ENCODE measurements around the gene STK39.
"Not testable (repeated sequence)": the region's sequence is repeated elsewhere in the genome, so short reads cannot be mapped to it uniquely, and the experiment has no call there.

STK39 gene

DNA sequence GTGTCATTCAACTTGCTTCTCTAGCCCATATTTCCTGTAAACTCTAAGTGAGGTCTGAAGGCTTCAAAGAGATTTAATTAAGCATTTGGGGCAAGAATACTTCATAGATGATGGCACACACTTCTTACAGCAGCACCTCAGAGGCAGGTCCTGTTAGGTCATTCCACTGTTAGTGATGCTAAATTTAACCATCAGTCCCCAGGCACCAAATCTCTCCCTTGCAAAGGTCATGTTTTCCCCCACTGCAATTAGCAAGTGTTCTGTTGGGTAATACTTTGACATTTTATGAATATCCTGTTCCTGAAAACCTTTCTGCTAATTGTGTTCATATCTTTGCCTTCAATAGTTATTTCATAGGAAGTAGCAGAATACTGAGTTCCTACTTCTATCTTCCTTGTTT, 117.0 kb downstream of the STK39 start:
- no peak for DNase-seq

DNA sequence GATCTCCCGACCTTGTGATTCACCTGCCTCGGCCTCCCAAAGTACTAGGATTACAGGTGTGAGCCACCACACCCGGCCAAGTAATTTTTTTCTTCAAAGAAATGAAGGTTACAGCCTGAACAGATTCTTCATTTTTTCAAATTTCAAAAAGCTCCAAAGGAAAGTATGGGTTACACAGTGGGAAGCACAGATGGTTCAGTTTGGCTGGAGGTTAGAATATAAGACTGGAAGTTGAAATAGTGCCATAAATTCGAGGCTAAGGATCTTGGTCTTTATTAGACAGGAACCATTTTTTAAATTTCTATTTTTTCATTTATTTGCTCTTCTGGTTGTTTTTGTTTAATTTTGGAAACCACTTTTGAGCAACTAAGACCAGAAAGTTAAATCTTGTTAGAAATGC, 120.0 kb downstream of the STK39 start:
- no peak for DNase-seq

DNA sequence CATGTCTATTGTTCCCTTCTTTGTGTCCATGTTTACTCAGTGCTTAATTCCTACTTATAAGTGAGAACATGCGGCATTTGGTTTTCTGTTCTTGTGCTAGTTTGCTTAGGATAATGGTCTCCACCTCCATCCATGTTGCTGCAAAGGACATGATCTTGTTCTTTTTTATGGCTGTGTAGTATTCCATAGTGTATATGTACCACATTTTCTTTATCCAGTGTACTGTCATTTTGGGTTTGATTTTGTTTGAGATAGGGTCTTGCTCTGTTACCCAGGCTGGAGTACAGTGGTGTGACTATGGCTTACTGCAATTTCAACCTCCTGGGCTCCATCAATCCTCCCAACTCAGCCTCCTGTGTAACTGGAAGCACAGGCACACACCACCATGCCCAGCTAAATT, 125.2 kb downstream of the STK39 start:
- DNase-seq, result not testable (repeated sequence)

DNA sequence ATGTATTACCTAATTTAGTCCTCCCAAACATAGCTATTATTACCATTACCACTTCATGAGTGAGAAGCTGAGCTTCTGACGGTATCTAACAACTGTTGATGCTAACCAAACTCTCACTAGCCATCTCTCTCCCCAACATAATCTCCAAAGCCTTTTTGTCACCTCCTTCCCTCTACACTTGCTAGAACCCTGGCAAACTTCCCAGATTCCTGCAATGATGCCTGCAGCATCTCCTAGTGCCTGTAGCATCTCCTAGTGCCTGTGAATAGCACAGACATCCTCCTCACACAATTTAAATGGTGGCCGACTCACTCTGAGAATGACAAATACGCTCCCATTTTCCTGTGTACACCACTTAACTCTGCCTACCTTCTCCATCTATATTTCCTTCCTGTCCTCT, 126.7 kb downstream of the STK39 start:
- DNase-seq, result no peak

DNA sequence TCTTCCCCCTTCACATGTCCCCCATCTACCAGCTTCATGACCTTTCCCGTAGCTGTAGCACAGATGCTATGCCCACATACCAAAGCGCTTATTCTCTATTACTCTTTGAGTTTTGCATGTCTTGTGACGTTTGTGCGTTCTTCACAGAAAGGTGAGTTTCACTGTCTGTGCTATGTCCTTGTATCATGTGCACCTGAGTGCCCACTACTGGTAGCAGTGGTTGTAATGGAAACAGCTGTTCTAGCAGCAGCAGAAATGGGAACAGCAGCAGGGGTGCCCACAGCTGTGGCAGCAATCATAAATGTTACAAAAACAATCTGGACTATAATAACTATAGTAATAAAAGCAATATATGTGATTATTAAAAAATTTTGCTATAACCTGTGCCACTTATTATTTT, 127.1 kb downstream of the STK39 start:
- no peak for DNase-seq

DNA sequence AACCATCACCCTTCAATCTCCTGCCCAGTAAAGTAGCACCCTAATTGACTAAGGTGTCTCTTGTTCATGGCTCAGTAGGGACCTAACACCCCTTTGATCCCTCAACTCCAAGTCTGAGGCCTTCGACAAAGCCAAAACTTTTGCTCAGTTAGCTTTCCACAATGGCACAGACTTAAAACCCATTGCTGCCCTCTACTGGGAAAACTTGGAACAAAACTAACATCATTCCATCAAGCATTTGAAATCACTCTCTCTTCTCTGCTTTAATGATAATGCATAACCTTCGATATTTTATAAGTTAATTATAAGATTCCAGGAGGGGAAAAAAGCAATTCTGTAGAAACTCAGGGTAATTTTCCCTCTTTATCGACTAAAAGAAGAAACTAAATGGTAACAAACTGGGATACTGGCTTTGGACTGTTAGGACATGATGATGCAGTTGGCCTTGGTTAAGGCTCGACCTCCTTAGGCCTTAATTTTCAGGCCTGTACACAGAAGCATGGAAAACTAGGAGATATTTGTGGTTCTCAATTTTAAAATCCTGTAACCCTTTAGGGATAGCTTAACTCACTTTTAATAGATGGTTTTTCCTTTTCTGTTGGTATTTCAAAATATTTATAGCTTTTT, 127.8 kb downstream of the STK39 start:
- peak in 1 of 2 donors; percentile 15 for DNase-seq

DNA sequence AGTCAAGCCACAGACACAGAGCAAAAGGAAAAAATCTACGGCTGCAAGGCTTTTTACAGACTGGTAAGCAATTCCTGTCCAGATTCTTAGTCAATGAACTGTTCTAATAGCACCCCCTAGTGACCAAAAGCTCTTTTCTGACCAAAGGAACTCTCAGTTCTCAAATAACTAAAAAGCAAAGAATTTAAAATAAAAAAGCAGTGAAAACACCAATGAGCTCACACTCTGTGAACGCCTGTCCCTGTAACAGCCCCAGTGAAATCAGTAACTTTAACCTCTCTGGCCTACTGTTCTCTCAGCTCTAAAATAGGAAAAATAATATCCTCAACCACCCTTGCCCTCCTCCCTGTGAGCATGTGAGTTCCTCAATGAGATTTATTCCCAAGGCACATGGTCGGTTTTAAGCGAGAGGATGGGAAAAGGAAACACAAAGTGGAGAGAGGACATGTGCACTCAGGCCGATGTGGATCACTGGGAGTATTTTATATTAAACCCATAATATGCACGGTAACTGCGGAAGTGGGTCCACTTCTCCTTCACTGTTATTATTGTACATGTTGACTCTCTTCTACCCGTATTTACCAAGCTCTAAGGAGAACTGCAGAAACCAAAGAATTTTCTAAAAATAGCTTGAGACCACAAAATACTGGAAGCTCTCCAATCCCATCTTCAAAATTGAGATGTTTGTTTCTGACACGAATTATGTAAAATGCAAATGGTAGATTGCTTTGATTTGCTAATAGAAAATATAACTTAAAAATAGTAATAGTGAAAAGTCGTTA, 128.5 kb downstream of the STK39 start:
- peak in 1 of 2 donors; percentile 14 for DNase-seq

DNA sequence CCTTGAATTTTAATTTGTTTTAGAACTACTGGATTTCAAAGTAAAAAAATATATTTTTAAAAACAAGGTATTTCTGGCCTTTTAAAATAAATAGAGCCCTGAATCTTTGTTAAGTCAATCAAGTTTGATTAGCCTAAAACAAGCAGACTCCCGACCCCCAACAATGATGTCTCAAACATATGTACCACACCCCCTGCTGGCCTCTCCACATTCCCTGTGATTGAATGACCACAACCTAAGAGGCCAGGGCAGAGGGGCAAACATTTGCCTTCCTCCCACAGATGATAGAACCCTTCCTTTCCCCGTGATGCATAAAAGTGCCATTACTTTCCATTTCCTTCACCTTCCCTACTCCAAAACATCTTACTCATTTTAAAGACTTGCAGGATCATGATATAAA, 130.9 kb downstream of the STK39 start:
- no peak for DNase-seq

DNA sequence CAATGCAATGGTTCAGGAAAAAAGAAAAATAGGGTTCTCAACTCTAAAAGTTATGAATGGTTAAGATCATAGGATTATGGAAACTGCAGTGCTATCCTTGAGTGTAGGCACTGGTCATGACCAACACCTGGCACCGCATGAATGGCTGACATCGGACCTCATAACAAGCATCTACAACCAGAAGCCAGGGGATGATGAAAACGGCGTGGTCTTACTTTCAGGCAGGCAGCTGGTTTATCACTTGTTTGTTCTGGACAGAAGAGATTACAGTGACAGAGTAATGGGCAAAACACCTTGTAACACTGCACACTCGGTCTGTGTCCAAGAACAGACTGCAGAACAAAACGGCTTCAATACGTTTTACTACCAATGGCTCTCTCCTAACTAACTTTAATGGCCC, 132.8 kb downstream of the STK39 start:
- no peak for DNase-seq

DNA sequence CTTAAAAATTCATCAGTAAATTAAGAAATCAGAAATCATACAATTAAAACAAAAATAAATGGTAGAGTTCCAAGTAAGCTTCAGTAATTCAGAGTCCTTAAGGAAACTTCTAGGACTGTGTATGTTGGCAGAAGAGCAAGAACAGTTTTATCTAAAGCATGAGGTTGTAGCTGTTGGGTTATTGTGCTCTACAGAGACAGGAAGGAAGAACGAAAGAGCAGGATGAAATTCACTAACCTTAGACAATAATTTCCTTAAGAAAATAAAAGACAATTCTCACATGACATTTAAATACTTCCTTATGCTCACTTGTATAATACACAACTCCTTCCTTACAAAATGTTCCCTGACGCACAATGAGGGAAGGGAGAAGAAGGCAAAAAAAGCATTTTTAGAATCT, 133.4 kb downstream of the STK39 start:
- no peak for DNase-seq

DNA sequence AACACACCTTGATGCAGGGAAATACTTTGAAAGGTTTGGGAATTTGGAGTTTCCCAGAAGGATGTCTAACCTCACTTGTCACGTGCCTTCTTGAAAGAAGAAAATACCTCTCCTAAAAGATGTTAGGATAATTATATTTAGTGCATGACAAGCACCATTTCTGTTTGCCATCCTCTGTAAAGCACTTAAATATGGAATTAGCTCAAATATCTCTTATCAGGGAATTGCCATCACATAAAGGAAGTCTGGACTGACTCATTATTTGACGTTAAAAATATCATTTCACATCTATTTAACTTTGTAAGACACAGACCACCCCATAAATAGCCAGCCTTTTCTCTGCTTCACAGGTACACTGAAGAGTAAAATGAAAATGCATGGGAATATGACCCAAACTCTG, 140.1 kb downstream of the STK39 start:
- no peak for DNase-seq

DNA sequence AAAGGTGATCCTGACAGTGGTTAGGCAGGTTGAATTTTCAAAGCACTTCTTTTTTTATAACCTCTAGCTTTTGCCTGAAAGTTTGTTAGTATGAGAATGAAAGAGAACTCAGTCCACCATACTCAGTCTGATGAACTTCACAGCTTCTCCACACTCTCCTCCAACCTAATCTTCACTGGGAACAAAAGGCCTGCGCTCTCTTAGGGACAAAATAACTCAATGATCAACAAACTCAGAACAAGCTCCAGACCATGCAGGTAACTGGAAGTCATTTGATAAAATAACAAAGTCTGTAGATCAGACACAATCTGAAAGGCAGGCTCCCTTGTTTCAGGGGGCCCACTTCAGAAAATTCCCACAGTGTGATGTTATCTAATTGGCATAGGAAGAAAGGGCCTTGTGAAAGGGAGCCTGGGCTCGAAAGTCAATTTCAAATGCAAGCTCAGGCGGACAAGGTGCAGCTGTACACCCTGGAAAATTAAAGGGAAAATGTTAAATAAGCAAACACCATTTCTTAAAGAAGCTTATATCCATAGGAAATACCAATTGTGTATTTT, 142.2 kb downstream of the STK39 start:
- DNase-seq, result no peak

DNA sequence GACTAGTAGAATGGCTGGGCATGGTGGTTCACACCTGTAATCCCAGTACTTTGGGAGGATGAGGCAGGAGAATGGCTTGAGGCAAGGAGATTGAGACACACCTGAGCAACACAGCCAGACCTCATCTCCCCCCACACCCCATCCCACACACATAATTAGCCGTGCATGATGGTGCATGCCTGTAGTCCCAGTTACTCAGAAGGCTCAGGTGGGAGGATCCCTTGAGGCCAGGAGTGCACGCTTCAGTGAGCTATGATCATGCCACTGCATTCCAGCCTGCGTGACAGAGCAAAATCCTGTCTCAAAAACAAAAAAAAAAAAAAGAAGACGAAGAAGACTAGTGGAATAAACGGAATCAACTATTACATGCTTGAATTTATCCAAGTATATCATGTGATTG, 150.0 kb downstream of the STK39 start:
- DNase-seq, result no peak

DNA sequence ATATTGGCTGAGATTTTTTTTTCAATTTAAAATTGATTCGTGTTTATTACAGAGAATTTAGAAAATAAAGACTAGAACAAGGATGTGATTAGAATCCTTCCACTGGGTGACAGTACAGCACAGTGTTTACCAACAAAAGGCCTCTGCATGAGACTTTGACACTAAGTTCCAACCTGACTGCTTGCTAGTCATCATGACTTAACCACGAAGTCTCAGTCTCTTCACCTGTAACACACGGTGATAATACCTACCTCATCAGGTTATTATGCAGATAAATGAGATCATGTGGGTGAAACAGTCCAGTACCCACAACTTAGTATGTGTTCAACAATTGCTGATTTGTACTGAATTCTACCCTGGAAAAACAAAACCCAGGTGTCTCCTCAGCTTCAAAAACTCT, 151.2 kb downstream of the STK39 start:
- no peak for DNase-seq

DNA sequence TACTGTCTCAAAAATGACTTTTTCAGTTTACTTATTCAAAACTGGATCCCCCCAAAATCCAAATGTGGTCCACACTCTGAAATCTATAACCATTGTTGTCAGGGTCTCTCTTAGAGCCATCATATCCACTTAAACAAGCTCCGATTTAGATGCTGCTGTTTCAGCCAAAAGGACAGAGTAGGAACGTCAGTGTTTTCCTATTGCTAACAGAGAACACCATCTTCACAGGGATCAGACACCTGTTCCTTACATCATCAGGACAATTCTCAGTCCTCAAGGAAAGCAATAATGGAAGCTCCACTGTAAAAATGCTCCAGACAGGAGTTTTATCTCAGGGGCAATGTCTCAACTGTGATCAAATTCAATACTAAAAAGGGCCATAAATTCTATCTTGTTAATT, 155.4 kb downstream of the STK39 start:
- no peak for DNase-seq

DNA sequence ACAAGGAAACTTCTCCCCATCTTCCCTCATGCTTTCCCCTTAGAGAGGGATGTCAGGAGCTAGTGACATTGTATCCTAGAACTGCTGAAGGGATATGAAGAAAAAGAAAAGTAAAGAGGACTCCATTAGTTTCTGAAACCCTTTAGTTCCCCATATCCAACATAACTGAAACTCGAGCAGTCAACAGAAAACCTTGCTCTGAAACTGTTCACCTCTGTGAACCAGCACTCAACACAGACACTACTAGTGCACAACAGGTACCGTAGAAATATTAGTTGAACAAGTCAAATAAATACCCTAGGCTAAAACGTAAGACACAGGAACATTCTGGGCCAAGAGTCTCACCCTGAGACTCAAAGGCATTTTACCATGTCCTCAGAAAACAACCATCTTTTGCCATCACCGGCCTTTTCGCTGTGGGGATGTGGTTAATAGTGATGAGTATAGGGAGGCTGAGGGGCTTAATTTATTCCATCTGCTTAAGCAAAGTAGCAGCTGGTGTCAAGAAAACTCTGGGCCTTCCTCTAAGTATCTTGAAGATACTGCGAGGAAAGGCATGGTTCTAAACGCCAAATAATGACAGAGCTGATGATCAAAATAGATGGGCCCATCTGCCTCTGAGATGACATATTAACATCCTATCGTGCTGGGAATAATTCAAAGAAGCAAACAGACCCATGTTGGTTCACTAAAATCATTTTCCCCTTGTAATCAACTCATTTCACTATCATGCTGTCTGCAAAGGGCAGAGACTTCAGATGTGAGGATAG, 156.8 kb downstream of the STK39 start:
- DNase-seq, result no peak

DNA sequence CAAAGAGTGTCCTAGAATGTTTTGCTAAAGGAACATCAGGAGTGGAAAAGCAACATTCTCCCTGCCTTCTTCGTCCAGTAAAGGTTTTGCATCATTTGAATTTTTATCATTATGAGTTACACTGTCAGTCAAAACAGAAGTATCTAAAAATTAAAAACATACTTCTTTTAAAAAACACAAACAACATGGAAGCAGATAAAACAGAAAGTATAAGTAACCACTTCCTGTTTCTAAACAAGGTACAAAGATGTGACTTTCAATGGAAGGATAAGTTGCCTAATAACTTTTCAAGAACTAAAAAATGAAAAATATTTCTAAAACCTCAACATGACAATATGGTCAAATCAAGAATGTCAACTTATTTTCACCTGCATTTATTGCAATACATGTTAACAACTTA, 158.2 kb downstream of the STK39 start:
- DNase-seq, result no peak

DNA sequence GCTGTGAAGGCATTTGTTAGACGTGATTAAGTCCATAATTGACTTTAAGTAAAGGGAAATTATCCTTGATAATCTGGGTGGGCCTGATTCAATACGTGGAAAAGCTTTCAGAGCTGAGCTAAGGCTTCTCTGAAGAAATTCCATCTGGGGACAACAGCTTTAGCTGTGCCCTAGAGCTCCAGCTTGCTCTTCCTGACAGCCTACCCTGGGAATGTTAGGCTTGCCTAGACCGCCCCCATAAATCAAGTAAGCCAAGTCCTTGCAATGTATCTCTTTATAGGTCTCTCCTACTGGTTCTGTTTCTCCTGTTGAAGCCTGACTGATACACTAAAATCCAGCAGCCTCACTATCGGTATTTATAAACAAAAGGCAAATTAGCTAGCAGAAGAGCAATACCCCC, 160.0 kb downstream of the STK39 start:
- DNase-seq, result no peak

DNA sequence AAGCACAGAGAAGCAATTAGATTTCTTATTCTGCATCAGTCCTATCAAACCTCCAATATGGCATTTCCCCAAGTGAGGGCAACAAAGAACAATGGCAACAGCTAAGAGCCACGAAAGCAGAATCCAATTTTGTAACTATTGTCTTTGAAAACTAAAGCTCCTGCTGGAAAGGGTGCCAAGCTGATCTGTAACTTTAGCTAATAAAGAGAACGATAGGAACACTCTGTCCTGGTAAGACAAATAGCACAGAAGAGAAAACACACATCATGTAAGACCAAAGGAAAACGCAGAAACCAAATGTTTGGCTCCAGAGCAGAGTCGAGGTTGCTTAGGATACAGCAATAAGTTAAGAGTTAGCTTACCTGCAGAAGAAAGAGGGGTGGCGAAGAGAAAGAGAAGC, 160.5 kb downstream of the STK39 start:
- no peak for DNase-seq

DNA sequence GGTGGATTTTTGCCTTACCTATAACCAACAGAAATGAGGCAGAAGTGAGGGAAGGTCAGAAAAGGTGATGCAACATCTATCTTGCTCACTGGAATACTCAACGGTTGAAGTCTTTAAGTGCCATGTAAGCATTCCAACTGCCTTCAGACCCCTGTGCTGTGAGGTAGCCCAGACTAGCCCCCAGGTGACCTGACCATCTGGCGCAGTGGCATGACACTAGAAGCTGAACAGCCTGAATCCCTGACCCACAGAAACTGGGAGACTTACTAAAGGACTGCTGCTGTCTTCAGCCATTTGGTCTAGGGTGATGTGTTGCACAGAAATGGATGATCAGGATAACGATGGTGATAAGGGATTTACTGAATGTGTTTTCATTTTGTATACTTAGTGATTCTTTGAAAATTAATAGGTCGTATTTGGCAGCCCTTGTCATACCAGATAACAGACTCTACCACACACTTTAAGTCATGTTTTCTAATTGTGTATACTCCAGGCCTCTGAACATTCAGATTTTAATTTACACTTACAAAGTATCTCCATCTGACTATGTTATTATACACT, 161.5 kb downstream of the STK39 start:
- no peak for DNase-seq

DNA sequence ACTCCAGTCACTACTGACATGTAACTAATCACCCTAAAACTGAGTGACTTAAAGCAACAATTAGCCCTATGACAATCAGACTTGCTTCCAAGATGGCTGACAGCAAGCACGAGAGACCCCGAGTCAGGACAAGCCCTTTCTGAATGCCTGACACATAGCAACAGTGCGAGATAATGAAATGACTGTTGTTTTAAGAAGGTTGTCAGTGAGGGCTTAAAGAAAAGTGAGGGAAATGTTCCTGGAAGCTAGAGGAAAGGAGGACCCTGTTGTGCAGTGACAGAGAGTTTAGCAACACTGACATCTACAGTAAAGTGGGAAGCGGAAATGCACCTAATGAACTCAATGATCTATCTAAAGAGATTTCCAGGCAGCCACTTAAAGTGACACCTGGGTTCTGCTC, 163.1 kb downstream of the STK39 start:
- no peak for DNase-seq

DNA sequence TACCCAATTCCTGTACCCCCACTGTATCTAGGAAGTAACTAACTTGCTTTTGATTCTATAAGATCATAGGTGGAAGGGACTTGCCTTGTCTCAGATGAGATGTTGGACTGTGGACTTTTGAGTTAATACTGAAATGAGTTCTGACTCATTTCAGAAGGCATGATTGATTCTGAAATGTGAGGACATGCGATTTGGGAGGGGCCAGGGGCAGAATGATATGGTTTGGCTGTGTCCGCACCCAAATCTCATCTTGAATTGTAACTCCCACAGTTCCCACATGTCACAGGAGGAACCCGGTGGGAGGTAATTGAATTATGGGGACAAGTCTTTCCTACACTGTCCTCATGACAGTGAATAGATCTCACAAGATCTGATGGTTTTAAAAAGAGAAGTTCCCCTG, 165.9 kb downstream of the STK39 start:
- not testable (repeated sequence) for DNase-seq

DNA sequence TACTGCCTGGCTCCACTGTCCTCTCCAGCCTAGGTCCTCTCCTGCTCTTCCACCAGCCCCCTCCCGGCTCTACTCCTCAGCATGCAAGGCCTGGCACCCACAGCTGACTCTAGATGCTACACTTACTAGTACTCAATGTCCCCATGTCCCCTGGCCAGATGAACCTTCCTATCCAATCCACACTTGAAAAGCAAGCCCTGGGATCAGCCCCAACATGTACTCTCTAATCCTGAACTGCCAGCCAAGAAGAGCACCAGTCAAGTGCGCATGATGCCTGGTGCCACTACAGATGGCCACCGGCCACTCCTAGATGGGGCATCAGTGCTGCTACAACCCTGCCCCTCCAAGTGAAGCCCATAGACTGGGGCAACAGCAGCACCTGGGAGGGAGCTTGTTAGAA, 168.2 kb downstream of the STK39 start:
- no peak for DNase-seq

Measured in activated CD4-positive, alpha-beta T cell treated with anti-CD3 and anti-CD28 coated beads for 4 hours (primary cell).